Suprapubic skin (tissue), 4 donors: ENCODE data around the gene ENOX2. TPM values are rescaled to one million over a fixed set of nuclear protein-coding genes. Genes with fewer than 3 reads are reported as not detected.

Experiments
- DNase-seq, 2 donors: peaks; one replicate each; pipeline ENCODE4 v3.0.0-alpha.2; 2019; ENCODE audit warnings: low spot score in 2 of 2
- H3K27ac ChIP-seq: fragments of 200-600 bp; sonication (generic); one replicate; pipeline ENCODE4 v1.5.1; 2019
- H3K27me3 ChIP-seq: fragments of 200-600 bp; sonication (generic); one replicate; pipeline ENCODE4 v1.5.1; 2019
- H3K36me3 ChIP-seq: fragments of 200-600 bp; sonication (generic); one replicate; pipeline ENCODE4 v1.5.1; 2019
- H3K4me1 ChIP-seq: fragments of 200-600 bp; sonication (generic); one replicate; pipeline ENCODE4 v1.5.1; 2019
- H3K4me3 ChIP-seq: fragments of 200-600 bp; sonication (generic); one replicate; pipeline ENCODE4 v1.5.1; 2019; ENCODE audit warnings: mild to moderate bottlenecking
- H3K9me3 ChIP-seq: fragments of 200-600 bp; sonication (generic); one replicate; pipeline ENCODE4 v1.5.1; 2019
- EP300 ChIP-seq: sonication (generic); formaldehyde crosslinking; IDR thresholded peaks from one replicate; pipeline ENCODE4 v1.6.1; 2017; ENCODE audit warnings: antibody characterized with exemption
- POLR2A ChIP-seq, 2 donors: fragments of 450-650 bp; IDR thresholded peaks; one replicate each; pipeline ENCODE4 v1.6.1; 2017; ENCODE audit warnings: antibody characterized with exemption in 2 of 2, mild to moderate bottlenecking in 2 of 2, moderate library complexity in 2 of 2
- POLR2AphosphoS5 ChIP-seq, 3 donors: sonication (generic); formaldehyde crosslinking; IDR thresholded peaks; one replicate each; pipeline ENCODE4 v1.6.1; 2017; ENCODE audit warnings: antibody characterized with exemption in 3 of 3
- WGBS: methylation state at CpG from one replicate; pipeline ENCODE4 v1.1.5; 2018; 5-methylcytosine and 5-hydroxymethylcytosine counted together
- total RNA-seq, 4 donors: library from RNA; depleted of rRNA; stranded (reverse); fragments of >200 nt; gene quantifications; one replicate each; pipeline ENCODE4 v1.1.0, GENCODE V29; 2016
- TF ChIP-seq, protein P1 (sequence below), 2 donors: fragments of 200-600 bp in 1 of 2; fragments of 450-650 bp in 1 of 2; sonication (generic) in 1 of 2; IDR thresholded peaks; one replicate each; pipeline ENCODE4 v1.5.1; 2016 to 2019; ENCODE audit warnings: antibody characterized with exemption in 2 of 2, mild to moderate bottlenecking in 1 of 2, moderate library complexity in 1 of 2

ENOX2 gene
- total RNA-seq, 4 donors from 2014 or later: 9.6 to 11.1 (median 10.7) TPM

DNA sequence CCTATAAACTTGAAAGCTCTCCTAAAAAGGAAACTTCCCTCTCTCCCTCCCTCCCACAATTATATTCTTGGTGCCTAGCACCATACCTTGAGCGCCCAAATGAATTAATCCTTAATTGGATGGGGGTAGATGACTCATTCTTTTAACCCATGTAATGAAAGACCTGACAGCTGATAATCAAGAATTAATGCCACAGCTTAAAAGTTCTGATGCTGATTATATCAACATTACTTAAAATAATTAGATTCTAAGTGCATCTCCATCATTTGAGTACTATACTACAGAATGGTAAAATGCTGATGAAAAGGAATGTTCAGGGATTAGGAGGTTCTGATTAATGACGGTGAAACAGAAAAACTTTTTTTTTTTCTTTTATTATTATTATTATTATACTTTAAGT lies 117.0 kb downstream of the ENOX2 start:
- no peak for DNase-seq
- WGBS: 86% methylated on average over 2 of the region's 2 CpGs
- H3K27ac ChIP-seq: no peak overlapping the region

DNA sequence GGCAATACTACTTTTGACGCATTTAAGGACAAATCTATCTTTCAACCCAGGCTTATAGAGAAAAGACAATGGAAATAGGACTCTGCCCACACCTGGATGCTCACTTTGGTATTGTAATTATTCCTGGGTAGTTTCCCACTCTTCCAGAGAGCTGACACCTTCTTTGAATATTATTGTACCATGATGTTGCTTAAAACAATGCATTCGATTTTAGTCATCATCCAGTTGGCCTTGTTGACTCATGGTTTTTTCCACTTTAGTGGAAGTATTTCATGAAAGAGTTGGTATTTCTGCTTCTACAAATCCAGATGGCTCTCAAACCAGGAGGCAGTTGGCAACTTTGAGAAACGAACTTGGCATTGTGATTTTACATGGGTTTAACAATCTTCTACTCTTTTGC lies 124.2 kb downstream of the ENOX2 start:
- H3K27me3 ChIP-seq: no peaks in the 10 kb centered on the region
- no peaks in the 10 kb centered on the region for H3K4me1 ChIP-seq
- TF ChIP-seq EP300: no peak
- TF ChIP-seq POLR2AphosphoS5 (IDR thresholded peaks at IDR 0.05): no peak
- no peak for TF ChIP-seq POLR2A (IDR thresholded peaks at IDR 0.05)
- TF ChIP-seq, protein P1, sequence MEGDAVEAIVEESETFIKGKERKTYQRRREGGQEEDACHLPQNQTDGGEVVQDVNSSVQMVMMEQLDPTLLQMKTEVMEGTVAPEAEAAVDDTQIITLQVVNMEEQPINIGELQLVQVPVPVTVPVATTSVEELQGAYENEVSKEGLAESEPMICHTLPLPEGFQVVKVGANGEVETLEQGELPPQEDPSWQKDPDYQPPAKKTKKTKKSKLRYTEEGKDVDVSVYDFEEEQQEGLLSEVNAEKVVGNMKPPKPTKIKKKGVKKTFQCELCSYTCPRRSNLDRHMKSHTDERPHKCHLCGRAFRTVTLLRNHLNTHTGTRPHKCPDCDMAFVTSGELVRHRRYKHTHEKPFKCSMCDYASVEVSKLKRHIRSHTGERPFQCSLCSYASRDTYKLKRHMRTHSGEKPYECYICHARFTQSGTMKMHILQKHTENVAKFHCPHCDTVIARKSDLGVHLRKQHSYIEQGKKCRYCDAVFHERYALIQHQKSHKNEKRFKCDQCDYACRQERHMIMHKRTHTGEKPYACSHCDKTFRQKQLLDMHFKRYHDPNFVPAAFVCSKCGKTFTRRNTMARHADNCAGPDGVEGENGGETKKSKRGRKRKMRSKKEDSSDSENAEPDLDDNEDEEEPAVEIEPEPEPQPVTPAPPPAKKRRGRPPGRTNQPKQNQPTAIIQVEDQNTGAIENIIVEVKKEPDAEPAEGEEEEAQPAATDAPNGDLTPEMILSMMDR (IDR thresholded peaks at IDR 0.05): no peak
- 73% methylated on average over 3 of the region's 3 CpGs for WGBS
- H3K9me3 ChIP-seq: no peaks in the 10 kb centered on the region
- H3K36me3 ChIP-seq: no peaks in the 10 kb centered on the region
- no peak overlapping the region for H3K4me3 ChIP-seq
- DNase-seq: no peak
- no peak overlapping the region for H3K27ac ChIP-seq

More for the DNA sequence above, 117.0 kb downstream of the ENOX2 start:
- no peaks in the 10 kb centered on the region for H3K36me3 ChIP-seq
- no peaks in the 10 kb centered on the region for H3K27me3 ChIP-seq
- no peak overlapping the region for H3K4me3 ChIP-seq
- H3K9me3 ChIP-seq: no peaks in the 10 kb centered on the region
- no peaks in the 10 kb centered on the region for H3K4me1 ChIP-seq
- TF ChIP-seq EP300: no peak
- TF ChIP-seq, protein P1 (IDR thresholded peaks at IDR 0.05): no peak
- TF ChIP-seq POLR2A (IDR thresholded peaks at IDR 0.05): no peak
- no peak for TF ChIP-seq POLR2AphosphoS5 (IDR thresholded peaks at IDR 0.05)

GRCh38 chrX:130775849-130776248 lies 127.2 kb downstream of the ENOX2 start:
- TF ChIP-seq EP300 (no peak), POLR2A (IDR thresholded peaks at IDR 0.05) (no peak), POLR2AphosphoS5 (IDR thresholded peaks at IDR 0.05) (no peak)
- TF ChIP-seq, protein P1 (IDR thresholded peaks at IDR 0.05): no peak
- Histone ChIP-seq H3K27ac (no peak overlapping the region), H3K4me1 (no peaks in the 10 kb centered on the region), H3K9me3 (no peaks in the 10 kb centered on the region), H3K4me3 (no peak overlapping the region), H3K27me3 (no peaks in the 10 kb centered on the region), H3K36me3 (no peaks in the 10 kb centered on the region)
- WGBS: 76% methylated on average over 1 of the region's 1 CpG
- no peak for DNase-seq

DNA sequence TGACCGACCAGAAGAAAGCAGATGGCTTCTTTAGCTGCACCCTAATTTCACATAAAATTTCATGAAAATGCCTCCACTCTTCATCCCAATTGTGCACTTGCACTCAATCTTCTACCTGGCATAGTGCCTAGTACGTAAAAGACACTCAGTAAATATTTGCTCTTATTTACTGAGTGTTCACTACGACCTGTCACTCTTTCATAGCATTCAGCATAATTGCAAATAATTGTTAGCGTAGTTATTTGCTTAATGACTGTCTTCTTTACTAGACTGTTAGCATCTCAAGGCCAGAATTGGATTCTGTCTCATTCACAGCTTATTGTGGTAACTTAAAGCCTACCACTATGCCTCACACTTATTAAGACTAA lies 130.2 kb downstream of the ENOX2 start:
- no peaks in the 10 kb centered on the region for H3K36me3 ChIP-seq
- WGBS: 69% methylated on average over 4 of the region's 4 CpGs
- no peaks in the 10 kb centered on the region for H3K4me1 ChIP-seq
- no peaks in the 10 kb centered on the region for H3K27me3 ChIP-seq
- no peaks in the 10 kb centered on the region for H3K9me3 ChIP-seq
- no peak overlapping the region for H3K27ac ChIP-seq
- DNase-seq: no peak
- TF ChIP-seq POLR2AphosphoS5 (IDR thresholded peaks at IDR 0.05) (no peak), POLR2A (IDR thresholded peaks at IDR 0.05) (no peak)
- TF ChIP-seq, protein P1 (IDR thresholded peaks at IDR 0.05): no peak
- H3K4me3 ChIP-seq: no peak overlapping the region

DNA sequence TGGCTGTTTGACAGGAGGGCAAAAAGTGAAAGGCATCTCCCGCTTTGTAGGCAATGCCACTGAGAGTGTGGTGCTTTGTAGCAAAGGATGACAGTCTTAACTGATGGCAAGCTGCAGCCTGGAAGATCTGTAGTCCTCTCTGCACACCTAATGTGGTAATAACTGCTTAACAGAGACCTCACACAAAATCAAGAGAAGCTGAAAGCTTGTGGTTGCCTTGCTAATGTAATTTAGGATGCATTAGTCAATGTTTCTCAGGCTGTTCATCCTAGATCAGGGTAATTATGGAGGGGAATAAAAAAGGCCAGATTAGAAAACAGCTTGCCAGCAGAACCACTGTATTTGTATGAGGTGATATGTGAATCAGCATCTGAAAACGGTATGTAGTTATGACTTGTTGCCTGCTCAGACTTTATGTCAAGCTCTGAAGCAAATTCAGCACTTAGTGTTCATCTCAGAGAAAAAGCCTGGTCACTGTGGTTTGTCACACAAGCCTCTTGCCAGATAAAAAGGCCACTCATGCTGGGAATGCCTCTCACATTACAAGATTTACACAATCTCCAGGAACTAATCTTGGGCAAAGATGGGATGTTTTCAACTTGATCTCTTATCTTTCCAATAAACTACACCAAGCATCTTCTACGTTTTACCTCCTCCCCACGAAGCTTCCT lies 130.8 kb downstream of the ENOX2 start:
- H3K27me3 ChIP-seq: no peaks in the 10 kb centered on the region
- no peaks in the 10 kb centered on the region for H3K9me3 ChIP-seq
- no peak overlapping the region for H3K27ac ChIP-seq
- no peaks in the 10 kb centered on the region for H3K36me3 ChIP-seq
- no peak for DNase-seq
- no peaks in the 10 kb centered on the region for H3K4me1 ChIP-seq
- 52% methylated on average over 4 of the region's 4 CpGs for WGBS
- no peak overlapping the region for H3K4me3 ChIP-seq
- TF ChIP-seq EP300: no peak

DNA sequence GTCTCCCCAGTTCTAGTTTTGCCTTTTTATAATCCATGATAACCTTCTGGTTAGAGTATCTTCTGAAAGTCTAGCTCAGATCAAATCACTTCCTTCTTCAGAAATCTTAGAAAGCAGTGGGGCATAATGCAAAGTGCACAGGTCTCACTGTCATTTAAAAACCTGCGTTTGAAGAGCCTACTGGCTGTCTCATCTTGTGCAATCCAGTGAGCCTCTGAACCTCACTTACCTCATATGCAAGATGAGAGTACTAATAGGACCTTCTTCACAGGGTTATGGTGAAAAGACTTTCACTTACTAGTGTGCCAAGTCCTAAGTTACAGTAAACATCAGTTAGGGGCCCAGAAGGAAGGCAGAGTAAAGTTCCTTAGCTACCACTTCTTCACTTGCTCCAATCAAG lies 131.4 kb downstream of the ENOX2 start:
- Histone ChIP-seq H3K4me3 (no peak overlapping the region), H3K27me3 (no peaks in the 10 kb centered on the region), H3K36me3 (no peaks in the 10 kb centered on the region), H3K27ac (no peak overlapping the region), H3K4me1 (no peaks in the 10 kb centered on the region), H3K9me3 (no peaks in the 10 kb centered on the region)
- TF ChIP-seq, protein P1 (IDR thresholded peaks at IDR 0.05): no peak
- TF ChIP-seq EP300: no peak
- TF ChIP-seq POLR2AphosphoS5 (IDR thresholded peaks at IDR 0.05): no peak
- no peak for TF ChIP-seq POLR2A (IDR thresholded peaks at IDR 0.05)
- no peak for DNase-seq
- 68% methylated on average over 1 of the region's 1 CpG for WGBS
